NCI-H1048 (cell line): ENCODE data around the gene RAB3B.
"Not testable (repeated sequence)": the region's sequence is repeated elsewhere in the genome, so short reads cannot be mapped to it uniquely, and the experiment has no call there.

Source experiments
- DNase-seq: peaks from one replicate; lab custom pipeline; 2025; lab: John Stamatoyannopoulos, UW

Gene RAB3B

GRCh38 chr1:51919684-51920083 is 70.8 kb downstream of the RAB3B start:
- no peak for DNase-seq

DNA sequence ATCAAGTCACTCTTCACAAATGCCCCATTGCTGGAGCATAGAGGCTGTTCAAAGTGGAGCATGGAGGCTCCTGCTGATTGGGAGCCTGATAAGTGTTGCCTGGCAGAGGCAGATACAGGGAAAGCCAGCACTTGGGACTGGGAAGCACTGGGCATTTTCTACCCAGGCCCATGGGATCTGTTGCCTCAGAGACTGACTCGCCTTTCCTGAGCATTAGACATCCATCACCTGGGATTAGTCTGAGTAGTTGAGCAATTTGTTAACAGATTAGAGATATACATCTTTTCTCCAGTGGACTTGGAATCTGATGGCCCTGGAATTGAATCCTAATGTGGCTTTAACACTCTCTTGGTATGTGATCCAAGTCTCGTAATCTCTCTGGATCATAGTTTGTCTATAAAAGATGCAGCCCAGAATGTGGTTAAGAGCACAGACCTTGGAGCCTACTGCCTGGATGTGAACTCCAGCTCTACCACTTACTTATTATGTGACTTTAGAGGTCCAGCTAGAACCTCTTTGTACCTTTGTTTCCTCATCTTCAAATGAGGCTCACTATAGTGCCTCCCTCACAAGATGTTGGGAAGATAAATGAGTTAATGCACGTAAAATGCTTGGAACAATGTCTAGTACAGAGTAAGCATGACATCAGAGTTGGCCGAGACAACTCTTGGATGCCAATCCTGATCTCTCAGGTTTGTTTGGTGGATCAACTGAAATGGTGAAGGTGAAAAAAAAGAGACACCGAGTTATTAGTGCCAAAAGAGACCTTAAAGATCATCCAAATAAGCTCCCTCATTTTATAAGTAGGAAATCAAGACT is 73.7 kb downstream of the RAB3B start:
- no peak for DNase-seq

- DNase-seq: no peak
Observed at GRCh38 chr1:51915951-51916350, 74.5 kb downstream of the RAB3B start.

- no peak for DNase-seq
Observed at GRCh38 chr1:51912881-51913280, 77.6 kb downstream of the RAB3B start.

- DNase-seq: no peak
Observed at GRCh38 chr1:51910221-51911000, 80.1 kb downstream of the RAB3B start.

- no peak for DNase-seq
Observed at GRCh38 chr1:51908499-51908898, 82.0 kb downstream of the RAB3B start.

DNA sequence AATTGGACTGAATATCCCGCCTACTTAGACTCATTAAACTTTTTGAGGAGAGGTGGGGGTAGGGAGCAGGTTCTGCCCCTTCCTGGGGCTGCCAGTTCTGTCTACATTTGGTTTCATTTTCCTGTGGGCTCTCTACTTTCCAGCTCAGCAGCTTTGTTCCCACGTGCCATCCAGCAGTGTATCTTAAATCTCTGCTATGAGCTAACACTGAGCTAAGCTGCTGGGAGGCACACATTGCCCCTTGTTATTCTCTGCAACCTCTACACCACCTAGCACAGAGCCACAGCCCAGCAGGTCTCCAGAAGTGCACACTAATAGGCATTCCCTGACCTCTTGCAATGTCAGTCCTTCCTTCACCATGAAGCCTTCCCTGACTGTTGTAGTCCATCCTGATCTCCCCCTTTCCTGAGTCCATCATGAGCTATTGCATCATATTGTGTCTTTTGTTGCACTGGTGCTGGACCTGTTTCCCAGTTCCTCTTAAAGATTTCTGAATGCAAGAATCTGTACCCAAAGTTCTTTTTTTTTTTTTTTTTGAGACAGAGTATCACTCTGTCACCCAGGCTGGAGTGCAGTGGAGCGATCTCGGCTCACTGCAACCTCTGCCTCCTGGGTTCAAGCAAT is 83.3 kb downstream of the RAB3B start:
- no peak for DNase-seq

- DNase-seq: no peak
Observed at GRCh38 chr1:51906306-51907078, 84.0 kb downstream of the RAB3B start.

- no peak for DNase-seq
Observed at GRCh38 chr1:51902456-51902855, 88.0 kb downstream of the RAB3B start.

DNA sequence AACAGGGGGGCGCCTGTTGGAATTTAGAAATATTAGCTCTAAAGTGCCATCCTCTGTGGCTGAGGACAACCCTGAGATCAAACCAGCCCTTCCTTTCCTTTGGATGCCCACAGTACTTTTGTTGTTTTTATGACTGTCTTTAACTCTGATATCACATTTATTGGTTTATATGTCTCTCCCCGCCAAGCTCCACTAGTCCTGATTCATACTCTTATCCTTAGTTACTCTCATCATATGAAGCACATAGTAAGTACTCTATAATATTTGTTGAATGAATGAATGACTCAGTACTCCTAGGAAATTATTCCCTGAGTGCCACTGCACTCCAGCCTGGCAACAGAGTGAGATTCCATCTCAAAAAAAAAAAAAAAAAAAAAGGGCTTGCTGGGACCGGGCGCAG is 89.3 kb downstream of the RAB3B start:
- DNase-seq: no peak

GRCh38 chr1:51899022-51899421 is 91.5 kb downstream of the RAB3B start:
- no peak for DNase-seq

- DNase-seq: no peak
Observed at GRCh38 chr1:51898090-51898734, 92.3 kb downstream of the RAB3B start.

- no peak for DNase-seq
Observed at GRCh38 chr1:51897699-51898031, 92.8 kb downstream of the RAB3B start.

DNA sequence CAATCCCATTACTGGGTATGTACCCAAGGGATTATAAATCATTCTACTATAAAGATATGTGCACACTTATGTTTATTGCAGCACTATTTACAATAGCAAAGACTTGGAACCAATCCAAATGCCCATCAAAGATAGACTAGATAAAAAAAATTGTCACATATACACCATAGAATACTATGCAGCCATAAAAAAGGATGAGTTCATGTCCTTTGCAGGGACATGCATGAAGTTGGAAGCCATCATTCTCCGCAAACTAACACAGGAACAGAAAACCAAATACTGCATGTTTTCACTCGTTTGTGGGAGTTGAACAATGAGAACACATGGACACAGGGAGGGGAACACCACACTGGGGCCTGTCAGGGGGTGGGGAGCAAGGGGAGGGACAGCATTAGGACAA is 95.8 kb downstream of the RAB3B start:
- not testable (repeated sequence) for DNase-seq

- peak; percentile 99 for DNase-seq
Observed at GRCh38 chr1:51878616-51879336, 111.7 kb downstream of the RAB3B start, which contains the start of gene NRDC. Gene NRDC, minus strand, starts transcription at chr1:51878727. Its CDS starts 112 bp downstream, at chr1:51878615.

DNA sequence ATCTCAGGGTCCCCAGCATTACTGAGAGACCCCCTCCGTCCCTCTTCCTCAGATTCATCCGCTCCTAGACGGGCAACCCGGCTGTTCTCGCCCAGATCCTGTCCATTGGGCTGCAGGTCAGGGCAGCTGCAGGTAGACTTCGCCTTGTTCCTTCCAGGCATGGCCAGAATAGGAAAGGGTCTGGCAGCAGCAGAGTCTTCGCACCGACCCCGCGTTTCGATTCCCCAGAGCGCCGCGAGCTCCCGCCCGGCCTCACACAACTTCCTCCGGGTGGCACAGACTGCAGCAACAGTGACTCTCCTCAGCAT is 112.2 kb downstream of the RAB3B start:
- DNase-seq: no peak

GRCh38 chr1:51877434-51878307 is 112.8 kb downstream of the RAB3B start:
- no peak for DNase-seq

DNA sequence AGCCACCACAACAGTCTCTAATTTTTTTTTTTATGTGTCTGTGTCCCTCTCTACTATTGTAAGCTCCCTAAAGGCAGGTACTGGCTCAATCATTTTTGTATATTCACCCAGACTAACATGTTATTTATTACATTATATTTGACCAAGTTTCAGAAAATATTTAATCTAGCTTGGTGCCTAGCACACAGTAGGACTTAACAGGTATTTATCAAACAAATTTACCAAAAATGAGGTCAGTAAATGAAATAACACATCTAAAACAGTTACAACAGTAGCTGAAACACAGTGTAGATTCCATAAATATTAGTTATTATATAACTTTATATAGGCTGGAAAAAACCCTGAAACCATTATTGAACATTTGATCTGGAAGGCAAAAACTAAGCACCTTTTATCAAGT is 114.7 kb downstream of the RAB3B start:
- no peak for DNase-seq

DNA sequence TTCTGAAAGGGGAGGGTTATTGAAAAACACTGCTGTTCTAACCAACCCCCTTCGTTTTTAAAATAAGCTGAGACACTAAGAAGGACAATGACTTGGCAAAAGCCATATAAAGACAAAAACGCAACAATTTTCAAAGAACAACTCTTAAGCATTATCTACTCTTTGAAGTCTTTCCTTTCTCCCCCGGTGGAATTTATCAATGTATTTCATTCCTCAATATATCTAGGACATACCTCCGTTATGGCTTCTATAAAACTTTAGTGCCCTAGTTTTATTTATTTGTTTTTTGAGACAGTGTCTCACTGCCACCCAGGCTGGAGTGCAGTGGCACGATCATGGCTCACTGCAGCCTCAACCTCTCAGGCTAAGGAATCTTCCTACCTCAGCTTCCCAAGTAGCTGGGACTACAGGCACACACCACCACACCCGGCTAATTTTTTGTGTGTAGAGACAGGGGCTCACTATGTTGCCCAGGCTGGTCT is 115.2 kb downstream of the RAB3B start:
- no peak for DNase-seq

DNA sequence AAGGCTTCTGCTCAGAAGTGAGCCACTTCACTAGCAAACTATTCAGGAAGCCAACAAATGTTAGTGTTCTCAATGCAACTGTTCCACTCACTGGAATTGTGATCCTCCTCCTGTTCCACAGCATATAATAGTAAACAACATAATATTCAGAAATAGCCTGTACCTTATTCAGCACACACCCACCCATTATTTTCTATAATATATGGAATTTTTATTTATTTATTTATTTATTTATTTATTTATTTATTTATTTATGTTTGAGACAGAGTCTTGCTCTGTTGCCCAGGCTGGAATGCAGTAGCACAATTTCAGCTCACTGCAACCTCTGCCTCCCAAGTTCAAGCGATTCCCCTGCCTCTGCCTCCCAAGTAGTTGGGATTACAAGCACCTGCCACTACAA is 117.2 kb downstream of the RAB3B start:
- not testable (repeated sequence) for DNase-seq
